Epidermal melanocyte (primary cell): ENCODE measurements around the gene APOE.

ENCODE experiments used
- DNase-seq: peaks from one replicate; pipeline ENCODE4 v3.0.0; 2011; ENCODE audit warnings: low spot score; ENCODE audit not compliant: insufficient read length

APOE gene

GRCh38 chr19:44951179-44952159 is 45.9 kb downstream of the APOE start:
- peak; percentile 82 for DNase-seq

- DNase-seq = no peak
These were observed 48.7 kb downstream of the APOE start for GRCh38 chr19:44954278-44954648.

GRCh38 chr19:44954649-44955504 is 49.3 kb downstream of the APOE start, which contains the start of gene CLPTM1:
TSS of gene CLPTM1 (plus strand) at chr19:44955380. CDS start at chr19:44955396, 16 bp downstream.
- peak; percentile 98 for DNase-seq

- DNase-seq = no peak
These were observed 50.2 kb downstream of the APOE start for GRCh38 chr19:44955505-44956439.

GRCh38 chr19:44957526-44957925 is 51.9 kb downstream of the APOE start:
- no peak for DNase-seq

GRCh38 chr19:44958090-44958489 is 52.5 kb downstream of the APOE start:
- DNase-seq = no peak
